Testis (tissue), 2 donors: ENCODE results near the gene LIPA.

Experiments used
- CTCF ChIP-seq, 3 experiments: fragments of 450-650 bp in 2 of 3; fragments of 200-600 bp in 1 of 3; sonication (generic) in 1 of 3; IDR thresholded peaks; one replicate each; pipeline ENCODE4 v1.5.1; 2016 to 2019; ENCODE audit warnings: antibody characterized with exemption in 3 of 3, mild to moderate bottlenecking in 2 of 3, moderate library complexity in 1 of 3
- POLR2A ChIP-seq: fragments of 450-650 bp; IDR thresholded peaks from one replicate; pipeline ENCODE4 v1.6.1; 2017; ENCODE audit warnings: antibody characterized with exemption, mild to moderate bottlenecking, moderate library complexity

DNA sequence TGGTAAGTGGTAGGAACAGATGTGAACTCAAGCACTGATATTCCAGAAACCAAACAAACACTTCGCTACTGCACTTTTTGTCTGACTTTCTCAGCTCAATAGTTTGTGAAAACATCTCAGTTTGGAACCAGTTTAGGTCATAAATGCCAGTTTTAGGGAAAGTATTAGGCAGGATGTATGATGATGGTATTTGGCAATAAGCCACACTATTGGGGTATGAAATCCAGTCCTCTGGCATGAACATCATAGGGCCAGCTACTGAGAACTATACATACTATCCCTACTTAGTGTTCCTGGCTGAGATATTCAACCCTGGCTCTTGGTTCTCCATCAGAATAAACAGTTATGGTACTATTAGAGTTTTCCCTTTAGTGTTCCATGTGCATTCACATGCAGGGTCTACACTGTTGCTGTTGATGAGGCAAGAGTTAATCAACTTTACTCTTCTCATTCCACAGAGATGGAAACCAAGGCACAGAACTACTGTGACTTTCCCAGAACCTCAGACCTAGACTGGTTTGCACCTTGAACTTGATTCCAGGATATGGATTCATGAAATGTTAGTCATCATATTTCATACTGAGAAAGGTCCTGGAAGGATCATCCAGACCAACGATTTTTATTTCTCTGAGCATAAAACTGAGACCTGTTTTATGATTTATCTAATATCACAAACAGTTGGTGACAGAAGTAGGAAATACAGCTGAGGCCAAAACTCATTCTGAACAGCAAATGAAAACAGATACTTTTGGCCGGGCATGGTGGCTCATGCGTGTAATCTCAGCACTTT, 30.2 kb upstream of the LIPA start:
- TF ChIP-seq POLR2A (no peak), CTCF (IDR thresholded peaks at IDR 0.05) (no peak)
